ENCODE results near the gene TRMT44.

DNA sequence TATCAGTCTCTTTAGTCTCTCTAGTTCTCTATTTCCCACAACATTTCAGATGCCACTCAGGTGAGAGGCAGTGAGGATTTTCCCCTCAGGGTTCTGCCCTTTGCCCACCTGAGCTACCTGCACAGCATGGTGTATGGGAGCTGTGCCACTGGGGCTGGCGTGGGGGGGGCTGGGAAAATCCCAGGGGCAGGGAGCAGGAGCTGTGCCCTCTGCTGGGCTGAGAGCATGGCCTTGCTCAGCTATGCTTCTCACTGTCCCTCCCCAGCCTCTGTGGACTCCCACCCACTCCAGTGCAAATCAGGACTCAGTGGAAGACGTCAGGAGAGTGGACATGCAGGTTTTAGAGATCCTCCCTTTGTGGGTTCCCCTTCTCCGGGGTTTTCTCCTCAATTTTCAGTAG is 57.2 kb downstream of the TRMT44 start:
- TF ChIP-seq FOXM1 (IDR thresholded peaks at IDR 0.05; ENCODE audit: borderline replicate concordance), result no peak
- TF ChIP-seq SUZ12 (IDR thresholded peaks at IDR 0.05), result no peak
- no peak for TF ChIP-seq ZNF384 (IDR thresholded peaks at IDR 0.05)
- no peak for TF ChIP-seq BHLHE40 (IDR thresholded peaks at IDR 0.05; ENCODE audit: borderline replicate concordance)
- TF ChIP-seq CTBP1 (IDR thresholded peaks at IDR 0.05; ENCODE audit: borderline replicate concordance), result no peak
- TF ChIP-seq SP1 (IDR thresholded peaks at IDR 0.05), result no peak
- TF ChIP-seq FOXK2 (IDR thresholded peaks at IDR 0.05), result no peak
- no peak for TF ChIP-seq ARNT (IDR thresholded peaks at IDR 0.05)
- no peak for TF ChIP-seq NFRKB (IDR thresholded peaks at IDR 0.05)
- no peak for TF ChIP-seq TARDBP (IDR thresholded peaks at IDR 0.05)
- TF ChIP-seq FOXA1 (IDR thresholded peaks at IDR 0.05), result no peak
